Measurements from ENCODE around the gene DNAI4.
A peak's percentile ranks its signal among the peaks of the same experiment; 100 is the strongest.

The DNAI4 gene

DNA sequence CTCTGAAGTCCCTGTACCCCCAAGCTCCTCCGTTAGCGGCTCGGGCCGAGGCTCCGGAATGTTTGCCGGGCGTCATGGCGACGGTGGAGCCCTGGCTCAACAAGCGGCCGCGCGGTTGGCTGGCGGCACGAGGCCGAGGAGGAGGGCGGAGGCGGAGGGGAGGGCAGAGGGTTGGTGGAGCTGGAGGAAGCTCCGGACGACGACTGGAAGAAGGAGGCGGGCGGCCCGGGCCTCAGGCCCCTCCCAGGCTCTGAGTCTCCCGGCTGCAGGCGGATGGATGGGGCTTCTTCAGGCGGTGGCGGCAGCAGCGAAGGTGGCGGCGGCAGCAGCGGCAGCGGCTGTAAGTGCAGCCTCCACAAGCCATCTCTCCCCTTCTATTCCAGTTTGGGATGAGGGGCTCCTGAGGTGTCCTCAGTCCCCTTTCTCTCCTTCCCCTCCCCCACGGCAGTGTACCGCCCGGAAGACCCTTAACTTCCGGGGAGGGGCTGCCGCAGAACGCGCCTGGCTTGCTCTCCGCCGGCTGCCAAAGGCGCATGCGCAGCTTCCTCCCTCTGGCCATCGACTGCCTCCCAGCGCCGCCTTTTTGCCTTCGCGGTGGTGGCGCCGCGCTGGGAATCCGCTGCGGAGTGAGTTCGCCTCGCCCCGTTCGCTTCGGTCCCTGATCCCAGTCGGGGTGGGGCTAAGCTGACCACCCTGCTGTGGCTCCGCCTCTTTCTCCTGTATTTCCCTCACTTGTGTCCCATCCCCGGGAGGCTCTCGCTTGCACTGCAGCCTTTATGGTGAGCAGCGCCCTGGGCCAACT is at the start of gene DNAI4, which contains the start of gene MIER1 (continued):
- peak; percentile 74; the same call in 1 of the 2 replicates for TF ChIP-seq ZNF391 (tag by site-specific recombination; IDR thresholded peaks at IDR 0.05; ENCODE audit: borderline replicate concordance, low read depth)
- peak; percentile 67 for TF ChIP-seq ZFP3 (tag by site-specific recombination; IDR thresholded peaks at IDR 0.05; ENCODE audit: low read depth)
- TF ChIP-seq SCRT1 (tag by site-specific recombination; IDR thresholded peaks at IDR 0.05; ENCODE audit: borderline replicate concordance): peak; percentile 82; the same call in 1 of the 2 replicates
- TF ChIP-seq, protein P1, sequence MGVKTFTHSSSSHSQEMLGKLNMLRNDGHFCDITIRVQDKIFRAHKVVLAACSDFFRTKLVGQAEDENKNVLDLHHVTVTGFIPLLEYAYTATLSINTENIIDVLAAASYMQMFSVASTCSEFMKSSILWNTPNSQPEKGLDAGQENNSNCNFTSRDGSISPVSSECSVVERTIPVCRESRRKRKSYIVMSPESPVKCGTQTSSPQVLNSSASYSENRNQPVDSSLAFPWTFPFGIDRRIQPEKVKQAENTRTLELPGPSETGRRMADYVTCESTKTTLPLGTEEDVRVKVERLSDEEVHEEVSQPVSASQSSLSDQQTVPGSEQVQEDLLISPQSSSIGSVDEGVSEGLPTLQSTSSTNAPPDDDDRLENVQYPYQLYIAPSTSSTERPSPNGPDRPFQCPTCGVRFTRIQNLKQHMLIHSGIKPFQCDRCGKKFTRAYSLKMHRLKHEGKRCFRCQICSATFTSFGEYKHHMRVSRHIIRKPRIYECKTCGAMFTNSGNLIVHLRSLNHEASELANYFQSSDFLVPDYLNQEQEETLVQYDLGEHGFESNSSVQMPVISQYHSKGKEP (tag by site-specific recombination; IDR thresholded peaks at IDR 0.05): no peak
- 0 out of 2 replicates have a peak, but pooled peaks have one; percentile 64 for TF ChIP-seq INSM2 (tag by site-specific recombination; IDR thresholded peaks at IDR 0.05)
- peak; percentile 66; the same call in 1 of the 2 replicates for TF ChIP-seq ZBTB17 (tag by site-specific recombination; IDR thresholded peaks at IDR 0.05)
- TF ChIP-seq YY2 (tag by site-specific recombination; IDR thresholded peaks at IDR 0.05): no peak
- TF ChIP-seq ZNF175 (tag by site-specific recombination; IDR thresholded peaks at IDR 0.05): no peak
- no peak for TF ChIP-seq ZNF19 (tag by site-specific recombination; IDR thresholded peaks at IDR 0.05; ENCODE audit: low read depth)
- TF ChIP-seq ZNF311 (tag by site-specific recombination; IDR thresholded peaks at IDR 0.05; ENCODE audit: borderline replicate concordance): no peak
- TF ChIP-seq ZNF24 (tag by site-specific recombination; IDR thresholded peaks at IDR 0.05): peak; percentile 47; the same call in 1 of the 2 replicates
- TF ChIP-seq ZNF629 (tag by site-specific recombination; IDR thresholded peaks at IDR 0.05): peak; percentile 65
- TF ChIP-seq ZFP41 (tag by site-specific recombination; IDR thresholded peaks at IDR 0.05; ENCODE audit: borderline replicate concordance): no peak
- TF ChIP-seq ZBTB7A (tag by site-specific recombination; IDR thresholded peaks at IDR 0.05; ENCODE audit: low read depth): peak; percentile 96
- TF ChIP-seq FEZF1 (tag by site-specific recombination; IDR thresholded peaks at IDR 0.05): peak; percentile 71
- peak; percentile 79 for TF ChIP-seq KLF9 (tag by site-specific recombination; IDR thresholded peaks at IDR 0.05; ENCODE audit: low read depth)
- 0 out of 2 replicates have a peak, but pooled peaks have one; percentile 38 for TF ChIP-seq ZSCAN30 (tag by site-specific recombination; IDR thresholded peaks at IDR 0.05)
- peak; percentile 57 for TF ChIP-seq ZNF843 (tag by site-specific recombination; IDR thresholded peaks at IDR 0.05)
- TF ChIP-seq, protein P2, sequence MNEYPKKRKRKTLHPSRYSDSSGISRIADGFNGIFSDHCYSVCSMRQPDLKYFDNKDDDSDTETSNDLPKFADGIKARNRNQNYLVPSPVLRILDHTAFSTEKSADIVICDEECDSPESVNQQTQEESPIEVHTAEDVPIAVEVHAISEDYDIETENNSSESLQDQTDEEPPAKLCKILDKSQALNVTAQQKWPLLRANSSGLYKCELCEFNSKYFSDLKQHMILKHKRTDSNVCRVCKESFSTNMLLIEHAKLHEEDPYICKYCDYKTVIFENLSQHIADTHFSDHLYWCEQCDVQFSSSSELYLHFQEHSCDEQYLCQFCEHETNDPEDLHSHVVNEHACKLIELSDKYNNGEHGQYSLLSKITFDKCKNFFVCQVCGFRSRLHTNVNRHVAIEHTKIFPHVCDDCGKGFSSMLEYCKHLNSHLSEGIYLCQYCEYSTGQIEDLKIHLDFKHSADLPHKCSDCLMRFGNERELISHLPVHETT (tag by site-specific recombination; IDR thresholded peaks at IDR 0.05): peak; percentile 36; the same call in 1 of the 2 replicates
- peak; percentile 91 for TF ChIP-seq ZXDB (tag by site-specific recombination; IDR thresholded peaks at IDR 0.05)
- no peak for TF ChIP-seq ZNF701 (tag by site-specific recombination; IDR thresholded peaks at IDR 0.05)
- TF ChIP-seq, protein P3, sequence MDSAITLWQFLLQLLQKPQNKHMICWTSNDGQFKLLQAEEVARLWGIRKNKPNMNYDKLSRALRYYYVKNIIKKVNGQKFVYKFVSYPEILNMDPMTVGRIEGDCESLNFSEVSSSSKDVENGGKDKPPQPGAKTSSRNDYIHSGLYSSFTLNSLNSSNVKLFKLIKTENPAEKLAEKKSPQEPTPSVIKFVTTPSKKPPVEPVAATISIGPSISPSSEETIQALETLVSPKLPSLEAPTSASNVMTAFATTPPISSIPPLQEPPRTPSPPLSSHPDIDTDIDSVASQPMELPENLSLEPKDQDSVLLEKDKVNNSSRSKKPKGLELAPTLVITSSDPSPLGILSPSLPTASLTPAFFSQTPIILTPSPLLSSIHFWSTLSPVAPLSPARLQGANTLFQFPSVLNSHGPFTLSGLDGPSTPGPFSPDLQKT (IDR thresholded peaks at IDR 0.05; ENCODE audit: borderline replicate concordance, low read depth, low read length): peak; percentile 61; the same call in 1 of the 2 replicates
- TF ChIP-seq, protein P4, sequence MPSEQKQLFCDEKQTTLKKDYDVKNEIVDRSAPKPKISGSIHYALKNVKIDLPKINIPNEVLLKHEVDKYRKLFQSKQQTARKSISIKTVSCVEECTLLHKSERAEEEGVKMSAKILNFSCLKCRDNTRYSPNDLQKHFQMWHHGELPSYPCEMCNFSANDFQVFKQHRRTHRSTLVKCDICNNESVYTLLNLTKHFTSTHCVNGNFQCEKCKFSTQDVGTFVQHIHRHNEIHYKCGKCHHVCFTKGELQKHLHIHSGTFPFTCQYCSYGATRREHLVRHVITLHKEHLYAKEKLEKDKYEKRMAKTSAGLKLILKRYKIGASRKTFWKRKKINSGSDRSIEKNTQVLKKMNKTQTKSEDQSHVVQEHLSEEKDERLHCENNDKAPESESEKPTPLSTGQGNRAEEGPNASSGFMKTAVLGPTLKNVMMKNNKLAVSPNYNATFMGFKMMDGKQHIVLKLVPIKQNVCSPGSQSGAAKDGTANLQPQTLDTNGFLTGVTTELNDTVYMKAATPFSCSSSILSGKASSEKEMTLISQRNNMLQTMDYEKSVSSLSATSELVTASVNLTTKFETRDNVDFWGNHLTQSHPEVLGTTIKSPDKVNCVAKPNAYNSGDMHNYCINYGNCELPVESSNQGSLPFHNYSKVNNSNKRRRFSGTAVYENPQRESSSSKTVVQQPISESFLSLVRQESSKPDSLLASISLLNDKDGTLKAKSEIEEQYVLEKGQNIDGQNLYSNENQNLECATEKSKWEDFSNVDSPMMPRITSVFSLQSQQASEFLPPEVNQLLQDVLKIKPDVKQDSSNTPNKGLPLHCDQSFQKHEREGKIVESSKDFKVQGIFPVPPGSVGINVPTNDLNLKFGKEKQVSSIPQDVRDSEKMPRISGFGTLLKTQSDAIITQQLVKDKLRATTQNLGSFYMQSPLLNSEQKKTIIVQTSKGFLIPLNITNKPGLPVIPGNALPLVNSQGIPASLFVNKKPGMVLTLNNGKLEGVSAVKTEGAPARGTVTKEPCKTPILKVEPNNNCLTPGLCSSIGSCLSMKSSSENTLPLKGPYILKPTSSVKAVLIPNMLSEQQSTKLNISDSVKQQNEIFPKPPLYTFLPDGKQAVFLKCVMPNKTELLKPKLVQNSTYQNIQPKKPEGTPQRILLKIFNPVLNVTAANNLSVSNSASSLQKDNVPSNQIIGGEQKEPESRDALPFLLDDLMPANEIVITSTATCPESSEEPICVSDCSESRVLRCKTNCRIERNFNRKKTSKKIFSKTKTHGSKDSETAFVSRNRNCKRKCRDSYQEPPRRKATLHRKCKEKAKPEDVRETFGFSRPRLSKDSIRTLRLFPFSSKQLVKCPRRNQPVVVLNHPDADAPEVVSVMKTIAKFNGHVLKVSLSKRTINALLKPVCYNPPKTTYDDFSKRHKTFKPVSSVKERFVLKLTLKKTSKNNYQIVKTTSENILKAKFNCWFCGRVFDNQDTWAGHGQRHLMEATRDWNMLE (tag by site-specific recombination; conservative IDR thresholded peaks at IDR 0.05; ENCODE audit: low read depth): peak; percentile 60
- peak; percentile 22; the same call in 1 of the 2 replicates for TF ChIP-seq ZNF2 (tag by site-specific recombination; IDR thresholded peaks at IDR 0.05)
- TF ChIP-seq GLIS2 (tag by site-specific recombination; IDR thresholded peaks at IDR 0.05): peak; percentile 97
- TF ChIP-seq, protein P5, sequence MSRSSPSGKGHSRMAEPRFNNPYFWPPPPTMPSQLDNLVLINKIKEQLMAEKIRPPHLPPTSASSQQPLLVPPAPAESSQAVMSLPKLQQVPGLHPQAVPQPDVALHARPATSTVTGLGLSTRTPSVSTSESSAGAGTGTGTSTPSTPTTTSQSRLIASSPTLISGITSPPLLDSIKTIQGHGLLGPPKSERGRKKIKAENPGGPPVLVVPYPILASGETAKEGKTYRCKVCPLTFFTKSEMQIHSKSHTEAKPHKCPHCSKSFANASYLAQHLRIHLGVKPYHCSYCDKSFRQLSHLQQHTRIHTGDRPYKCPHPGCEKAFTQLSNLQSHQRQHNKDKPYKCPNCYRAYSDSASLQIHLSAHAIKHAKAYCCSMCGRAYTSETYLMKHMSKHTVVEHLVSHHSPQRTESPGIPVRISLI (tag by site-specific recombination; IDR thresholded peaks at IDR 0.05): no peak
- peak; percentile 42; the same call in 1 of the 2 replicates for TF ChIP-seq ZNF561 (tag by site-specific recombination; IDR thresholded peaks at IDR 0.05; ENCODE audit: borderline replicate concordance)

All from HEK293 (cell line).